Activated CD4-positive, alpha-beta T cell treated with anti-CD3 and anti-CD28 coated beads for 4 hours (primary cell): ENCODE data around the gene POLQ.
"Not testable (repeated sequence)": the region's sequence is repeated elsewhere in the genome, so short reads cannot be mapped to it uniquely, and the experiment has no call there.

ENCODE experiments used
- DNase-seq, 2 donors: peaks; one replicate each; pipeline ENCODE4 v3.0.0-alpha.2; 2020

The POLQ gene

GRCh38 chr3:121411523-121411922 lies 134.3 kb downstream of the POLQ start:
- no peak for DNase-seq

DNA sequence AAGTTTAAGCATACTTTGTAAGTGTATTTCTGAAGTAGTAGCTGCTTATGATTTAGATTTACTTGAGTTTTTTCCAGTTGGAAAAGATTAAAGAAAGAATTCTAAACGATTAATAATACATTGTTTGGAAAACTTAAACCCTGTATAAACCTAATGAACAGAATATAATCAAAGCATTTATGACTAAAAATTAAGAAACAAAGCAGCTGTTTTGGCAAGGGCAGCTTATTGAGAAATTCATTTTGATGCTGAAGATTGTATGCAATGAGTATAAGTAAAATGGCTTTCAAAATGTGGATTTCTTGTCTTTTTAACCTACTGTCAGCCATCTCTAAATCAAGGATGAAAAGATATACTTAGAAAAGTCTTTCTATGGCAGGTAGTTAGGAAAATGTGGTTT lies 140.2 kb downstream of the POLQ start:
- no peak for DNase-seq

DNA sequence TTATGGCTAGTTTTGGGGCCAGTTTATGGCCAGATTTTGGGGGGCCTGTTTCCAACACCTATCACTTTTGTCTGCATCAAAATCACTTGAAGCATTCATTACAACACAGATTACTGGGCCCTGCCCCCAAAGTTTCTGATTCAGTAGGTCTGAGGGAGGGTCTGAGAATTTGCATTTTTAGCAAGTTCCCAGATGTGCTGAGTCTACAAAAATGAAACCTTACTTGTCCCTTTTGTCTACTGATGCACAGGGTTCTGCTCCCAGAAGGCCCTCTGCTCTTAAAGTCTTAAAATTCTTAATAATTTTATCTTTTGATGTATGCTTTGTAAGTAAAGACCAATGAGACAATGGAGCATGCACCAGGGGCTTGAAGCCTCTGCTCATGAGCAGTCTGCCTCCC lies 146.0 kb downstream of the POLQ start:
- DNase-seq, result no peak

GRCh38 chr3:121398051-121398450 lies 147.7 kb downstream of the POLQ start:
- DNase-seq, result not testable (repeated sequence)

GRCh38 chr3:121395967-121396366 lies 149.8 kb downstream of the POLQ start:
- not testable (repeated sequence) for DNase-seq

- DNase-seq, result not testable (repeated sequence)
Observed at GRCh38 chr3:121388308-121388707, 157.5 kb downstream of the POLQ start.
